K562 (cell line): ENCODE results near the gene STOX1. TPM values are rescaled to one million over a fixed set of nuclear protein-coding genes. Genes with fewer than 3 reads are reported as not detected.

ENCODE experiments used
- BRD9 ChIP-seq: fragments of 450-650 bp; IDR thresholded peaks from 2 replicates; pipeline ENCODE4 v1.6.1; 2018; ENCODE audit warnings: low read depth; ENCODE audit not compliant: partially characterized antibody
- HIVEP1 ChIP-seq: fragments of 250-450 bp; sonication (Bioruptor Pico); IDR thresholded peaks from 2 replicates; pipeline ENCODE4 v1.4.0; 2020; ENCODE audit warnings: mild to moderate bottlenecking
- PHF8 ChIP-seq: fragments of 200-600 bp; sonication (generic); IDR thresholded peaks from 2 replicates; pipeline ENCODE4 v1.6.1; 2012; ENCODE audit warnings: mixed run types, mild to moderate bottlenecking, inconsistent platforms, low read length, moderate library complexity, borderline replicate concordance
- RBM15 ChIP-seq: fragments of 200-400 bp; formaldehyde crosslinking; IDR thresholded peaks from 2 replicates; pipeline ENCODE4 v1.6.1; 2018; ENCODE audit warnings: mild to moderate bottlenecking, low read length, moderate library complexity; ENCODE audit not compliant: insufficient read depth
- ZEB2 ChIP-seq: fragments of 450-650 bp; IDR thresholded peaks from 2 replicates; pipeline ENCODE4 v1.6.1; 2016
- ZFX ChIP-seq: sonication (generic); formaldehyde crosslinking; IDR thresholded peaks from 2 replicates; pipeline ENCODE4 v1.8.0; 2022; ENCODE audit warnings: mild to moderate bottlenecking, missing genetic modification reagents, moderate library complexity
- polyA plus RNA-seq, 8 experiments: library from polyadenylated mRNA; depleted of rRNA in 4 of 8; stranded (reverse) in 5 of 8; unstranded in 3 of 8; fragments of >200 nt; fragmentation: Nextera tagmentation in 2 of 8; fragmentation: Illumina TruSeq in 1 of 8; extraction: Ambion mirVana in 2 of 8; extraction: Trizol in 1 of 8; gene quantifications; 2 replicates each; pipeline versions ENCODE4 v1.2.1 to v1.2.3, GENCODE V29; 2011 to 2014; ENCODE audit warnings: inconsistent platforms in 1 of 8, missing spikeins in 1 of 8
- total RNA-seq, 7 experiments: library from RNA; depleted of rRNA in 6 of 7; stranded (reverse); fragments of >200 nt in 6 of 7; fragmentation: Illumina TruSeq in 2 of 7; extraction: Trizol in 2 of 7; gene quantifications; 2 replicates each; pipeline versions ENCODE4 v1.2.1 to v1.2.3, GENCODE V29; 2011 to 2021; ENCODE audit warnings: low replicate concordance in 1 of 7
- TF ChIP-seq, protein P1 (sequence below): fragments of 450-650 bp; IDR thresholded peaks from 2 replicates; pipeline ENCODE4 v1.6.1; 2016; ENCODE audit warnings: mild to moderate bottlenecking, moderate library complexity
- TF ChIP-seq, protein P2 (sequence below): fragments of 250-450 bp; sonication (Bioruptor Pico); IDR thresholded peaks from 2 replicates; pipeline ENCODE4 v1.5.0; 2020; ENCODE audit warnings: mild to moderate bottlenecking
- TF ChIP-seq, protein P3 (sequence below): sonication (generic); formaldehyde crosslinking; IDR thresholded peaks from 2 replicates; pipeline ENCODE4 v1.8.0; 2022; ENCODE audit warnings: missing genetic modification reagents, mild to moderate bottlenecking, moderate library complexity, borderline replicate concordance

The STOX1 gene
- total and polyA plus RNA-seq, 9 of the 15 experiments (the other 6 are each of a cell fraction or from before 2014, with no cell fraction given) = 0.09 to 0.87 (median 0.29) TPM

DNA sequence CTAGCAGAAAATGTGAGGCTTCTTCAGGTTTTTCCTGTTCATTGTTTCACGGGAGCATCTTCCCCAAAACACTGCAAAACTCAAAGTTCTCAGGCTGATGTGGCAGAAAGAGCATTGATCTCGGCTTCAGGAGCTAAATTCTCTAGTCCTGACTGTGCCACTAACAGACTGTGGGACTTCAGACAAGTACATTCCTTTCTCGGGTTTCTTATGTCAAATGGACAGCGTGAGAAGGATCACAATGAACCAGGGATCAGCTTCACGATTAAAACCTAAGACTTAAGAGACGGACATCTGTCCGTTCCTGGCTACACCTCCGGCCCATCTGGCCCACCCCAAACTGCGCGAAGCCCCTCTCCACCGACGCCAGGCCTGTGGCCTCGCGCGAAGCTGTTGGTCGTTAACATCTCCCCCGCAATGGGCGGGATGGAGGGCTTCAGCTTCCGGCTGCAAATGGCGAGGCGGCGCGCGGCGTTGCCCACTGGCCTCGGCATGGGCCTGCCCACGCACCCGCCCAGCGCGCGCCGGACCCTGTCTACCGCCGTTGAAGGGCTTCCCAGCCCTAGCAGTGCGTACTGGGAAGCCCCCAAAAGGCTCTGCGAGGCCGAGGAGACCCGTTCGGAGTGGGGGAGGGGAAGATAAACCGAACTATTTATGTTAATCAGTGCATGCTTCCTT, 73.2 kb downstream of the STOX1 start (continued):
- TF ChIP-seq, protein P1, sequence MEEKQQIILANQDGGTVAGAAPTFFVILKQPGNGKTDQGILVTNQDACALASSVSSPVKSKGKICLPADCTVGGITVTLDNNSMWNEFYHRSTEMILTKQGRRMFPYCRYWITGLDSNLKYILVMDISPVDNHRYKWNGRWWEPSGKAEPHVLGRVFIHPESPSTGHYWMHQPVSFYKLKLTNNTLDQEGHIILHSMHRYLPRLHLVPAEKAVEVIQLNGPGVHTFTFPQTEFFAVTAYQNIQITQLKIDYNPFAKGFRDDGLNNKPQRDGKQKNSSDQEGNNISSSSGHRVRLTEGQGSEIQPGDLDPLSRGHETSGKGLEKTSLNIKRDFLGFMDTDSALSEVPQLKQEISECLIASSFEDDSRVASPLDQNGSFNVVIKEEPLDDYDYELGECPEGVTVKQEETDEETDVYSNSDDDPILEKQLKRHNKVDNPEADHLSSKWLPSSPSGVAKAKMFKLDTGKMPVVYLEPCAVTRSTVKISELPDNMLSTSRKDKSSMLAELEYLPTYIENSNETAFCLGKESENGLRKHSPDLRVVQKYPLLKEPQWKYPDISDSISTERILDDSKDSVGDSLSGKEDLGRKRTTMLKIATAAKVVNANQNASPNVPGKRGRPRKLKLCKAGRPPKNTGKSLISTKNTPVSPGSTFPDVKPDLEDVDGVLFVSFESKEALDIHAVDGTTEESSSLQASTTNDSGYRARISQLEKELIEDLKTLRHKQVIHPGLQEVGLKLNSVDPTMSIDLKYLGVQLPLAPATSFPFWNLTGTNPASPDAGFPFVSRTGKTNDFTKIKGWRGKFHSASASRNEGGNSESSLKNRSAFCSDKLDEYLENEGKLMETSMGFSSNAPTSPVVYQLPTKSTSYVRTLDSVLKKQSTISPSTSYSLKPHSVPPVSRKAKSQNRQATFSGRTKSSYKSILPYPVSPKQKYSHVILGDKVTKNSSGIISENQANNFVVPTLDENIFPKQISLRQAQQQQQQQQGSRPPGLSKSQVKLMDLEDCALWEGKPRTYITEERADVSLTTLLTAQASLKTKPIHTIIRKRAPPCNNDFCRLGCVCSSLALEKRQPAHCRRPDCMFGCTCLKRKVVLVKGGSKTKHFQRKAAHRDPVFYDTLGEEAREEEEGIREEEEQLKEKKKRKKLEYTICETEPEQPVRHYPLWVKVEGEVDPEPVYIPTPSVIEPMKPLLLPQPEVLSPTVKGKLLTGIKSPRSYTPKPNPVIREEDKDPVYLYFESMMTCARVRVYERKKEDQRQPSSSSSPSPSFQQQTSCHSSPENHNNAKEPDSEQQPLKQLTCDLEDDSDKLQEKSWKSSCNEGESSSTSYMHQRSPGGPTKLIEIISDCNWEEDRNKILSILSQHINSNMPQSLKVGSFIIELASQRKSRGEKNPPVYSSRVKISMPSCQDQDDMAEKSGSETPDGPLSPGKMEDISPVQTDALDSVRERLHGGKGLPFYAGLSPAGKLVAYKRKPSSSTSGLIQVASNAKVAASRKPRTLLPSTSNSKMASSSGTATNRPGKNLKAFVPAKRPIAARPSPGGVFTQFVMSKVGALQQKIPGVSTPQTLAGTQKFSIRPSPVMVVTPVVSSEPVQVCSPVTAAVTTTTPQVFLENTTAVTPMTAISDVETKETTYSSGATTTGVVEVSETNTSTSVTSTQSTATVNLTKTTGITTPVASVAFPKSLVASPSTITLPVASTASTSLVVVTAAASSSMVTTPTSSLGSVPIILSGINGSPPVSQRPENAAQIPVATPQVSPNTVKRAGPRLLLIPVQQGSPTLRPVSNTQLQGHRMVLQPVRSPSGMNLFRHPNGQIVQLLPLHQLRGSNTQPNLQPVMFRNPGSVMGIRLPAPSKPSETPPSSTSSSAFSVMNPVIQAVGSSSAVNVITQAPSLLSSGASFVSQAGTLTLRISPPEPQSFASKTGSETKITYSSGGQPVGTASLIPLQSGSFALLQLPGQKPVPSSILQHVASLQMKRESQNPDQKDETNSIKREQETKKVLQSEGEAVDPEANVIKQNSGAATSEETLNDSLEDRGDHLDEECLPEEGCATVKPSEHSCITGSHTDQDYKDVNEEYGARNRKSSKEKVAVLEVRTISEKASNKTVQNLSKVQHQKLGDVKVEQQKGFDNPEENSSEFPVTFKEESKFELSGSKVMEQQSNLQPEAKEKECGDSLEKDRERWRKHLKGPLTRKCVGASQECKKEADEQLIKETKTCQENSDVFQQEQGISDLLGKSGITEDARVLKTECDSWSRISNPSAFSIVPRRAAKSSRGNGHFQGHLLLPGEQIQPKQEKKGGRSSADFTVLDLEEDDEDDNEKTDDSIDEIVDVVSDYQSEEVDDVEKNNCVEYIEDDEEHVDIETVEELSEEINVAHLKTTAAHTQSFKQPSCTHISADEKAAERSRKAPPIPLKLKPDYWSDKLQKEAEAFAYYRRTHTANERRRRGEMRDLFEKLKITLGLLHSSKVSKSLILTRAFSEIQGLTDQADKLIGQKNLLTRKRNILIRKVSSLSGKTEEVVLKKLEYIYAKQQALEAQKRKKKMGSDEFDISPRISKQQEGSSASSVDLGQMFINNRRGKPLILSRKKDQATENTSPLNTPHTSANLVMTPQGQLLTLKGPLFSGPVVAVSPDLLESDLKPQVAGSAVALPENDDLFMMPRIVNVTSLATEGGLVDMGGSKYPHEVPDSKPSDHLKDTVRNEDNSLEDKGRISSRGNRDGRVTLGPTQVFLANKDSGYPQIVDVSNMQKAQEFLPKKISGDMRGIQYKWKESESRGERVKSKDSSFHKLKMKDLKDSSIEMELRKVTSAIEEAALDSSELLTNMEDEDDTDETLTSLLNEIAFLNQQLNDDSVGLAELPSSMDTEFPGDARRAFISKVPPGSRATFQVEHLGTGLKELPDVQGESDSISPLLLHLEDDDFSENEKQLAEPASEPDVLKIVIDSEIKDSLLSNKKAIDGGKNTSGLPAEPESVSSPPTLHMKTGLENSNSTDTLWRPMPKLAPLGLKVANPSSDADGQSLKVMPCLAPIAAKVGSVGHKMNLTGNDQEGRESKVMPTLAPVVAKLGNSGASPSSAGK = peak; percentile 98
- TF ChIP-seq ZEB2 = 0 out of 2 replicates have a peak, but pooled peaks have one; percentile 11
- TF ChIP-seq ZFX = peak; percentile 90
- peak; percentile 53 for TF ChIP-seq BRD9
- TF ChIP-seq HIVEP1 (CRISPR knock-in tag) = peak; percentile 26; the same call in 1 of the 2 replicates
- TF ChIP-seq, protein P2, sequence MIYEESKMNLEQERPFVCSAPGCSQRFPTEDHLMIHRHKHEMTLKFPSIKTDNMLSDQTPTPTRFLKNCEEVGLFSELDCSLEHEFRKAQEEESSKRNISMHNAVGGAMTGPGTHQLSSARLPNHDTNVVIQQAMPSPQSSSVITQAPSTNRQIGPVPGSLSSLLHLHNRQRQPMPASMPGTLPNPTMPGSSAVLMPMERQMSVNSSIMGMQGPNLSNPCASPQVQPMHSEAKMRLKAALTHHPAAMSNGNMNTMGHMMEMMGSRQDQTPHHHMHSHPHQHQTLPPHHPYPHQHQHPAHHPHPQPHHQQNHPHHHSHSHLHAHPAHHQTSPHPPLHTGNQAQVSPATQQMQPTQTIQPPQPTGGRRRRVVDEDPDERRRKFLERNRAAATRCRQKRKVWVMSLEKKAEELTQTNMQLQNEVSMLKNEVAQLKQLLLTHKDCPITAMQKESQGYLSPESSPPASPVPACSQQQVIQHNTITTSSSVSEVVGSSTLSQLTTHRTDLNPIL (CRISPR knock-in tag) = 0 out of 2 replicates have a peak, but pooled peaks have one; percentile 41
- peak; percentile 91; the same call in 1 of the 2 replicates for TF ChIP-seq PHF8
- TF ChIP-seq, protein P3, sequence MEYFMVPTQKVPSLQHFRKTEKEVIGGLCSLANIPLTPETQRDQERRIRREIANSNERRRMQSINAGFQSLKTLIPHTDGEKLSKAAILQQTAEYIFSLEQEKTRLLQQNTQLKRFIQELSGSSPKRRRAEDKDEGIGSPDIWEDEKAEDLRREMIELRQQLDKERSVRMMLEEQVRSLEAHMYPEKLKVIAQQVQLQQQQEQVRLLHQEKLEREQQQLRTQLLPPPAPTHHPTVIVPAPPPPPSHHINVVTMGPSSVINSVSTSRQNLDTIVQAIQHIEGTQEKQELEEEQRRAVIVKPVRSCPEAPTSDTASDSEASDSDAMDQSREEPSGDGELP (CRISPR knock-in tag) = peak; percentile 83; the same call in 1 of the 2 replicates
- TF ChIP-seq RBM15 = no peak
